Ovary (tissue), 10 donors: ENCODE data around the gene LPCAT1. TPM values are rescaled to one million over a fixed set of nuclear protein-coding genes. Genes with fewer than 3 reads are reported as not detected.
"Not testable (repeated sequence)": the region's sequence is repeated elsewhere in the genome, so short reads cannot be mapped to it uniquely, and the experiment has no call there.

Source experiments
- DNase-seq, 5 donors: peaks; one replicate each; pipeline ENCODE4 v3.0.0-alpha.2; 2019 to 2020
- H3K27ac ChIP-seq, 2 donors: fragments of 200-600 bp; one replicate each; pipeline versions ENCODE4 v1.5.1 to v1.8.0; 2019 to 2022
- H3K27me3 ChIP-seq: fragments of 200-600 bp; one replicate; pipeline ENCODE4 v1.8.0; 2022
- H3K36me3 ChIP-seq: fragments of 200-600 bp; sonication (generic); one replicate; pipeline ENCODE4 v1.5.1; 2019
- H3K4me1 ChIP-seq: one replicate; pipeline ENCODE4 v1.8.1; 2013; ENCODE audit warnings: mild to moderate bottlenecking, moderate library complexity; ENCODE audit not compliant: insufficient read depth
- H3K4me3 ChIP-seq: fragments of 200-600 bp; sonication (generic); one replicate; pipeline ENCODE4 v1.5.1; 2017
- H3K9me3 ChIP-seq, 2 donors: fragments of 200-600 bp in 1 of 2; sonication (generic) in 1 of 2; one replicate each; pipeline versions ENCODE4 v1.5.1 to v1.8.1; 2013 to 2019; ENCODE audit warnings: mild to moderate bottlenecking in 1 of 2, moderate library complexity in 1 of 2
- EP300 ChIP-seq: sonication (generic); formaldehyde crosslinking; IDR thresholded peaks from one replicate; pipeline ENCODE4 v1.6.1; 2017; ENCODE audit warnings: antibody characterized with exemption
- POLR2A ChIP-seq: fragments of 450-650 bp; IDR thresholded peaks from one replicate; pipeline ENCODE4 v1.6.1; 2017; ENCODE audit warnings: antibody characterized with exemption, mild to moderate bottlenecking, moderate library complexity
- WGBS, 3 donors: extraction: QIAGEN DNeasy Blood & Tissue Kit in 1 of 3; methylation state at CpG; one replicate each; pipeline versions ENCODE4 v1.1.5 to v1.1.7; 2013 to 2017; 5-methylcytosine and 5-hydroxymethylcytosine counted together
- intact Hi-C, 4 donors: fragments of 100-400 bp; cut with DNase I; formaldehyde crosslinking; loops; one replicate each; pipeline versions ENCODE4 v1.11.0 to v1.15.1; 2022 to 2023
- long read RNA-seq, 3 donors: library from polyadenylated mRNA in 2 of 3; unstranded in 2 of 3; transcript quantifications; one replicate each; pipeline ENCODE4 v2.0.0 and lab custom pipeline, GENCODE V29; 2021 to 2026
- polyA plus RNA-seq, 2 donors: library from polyadenylated mRNA; stranded (reverse); fragments of 200-250 nt in 1 of 2; fragments of 350-450 nt in 1 of 2; fragmentation: Illumina TruSeq in 1 of 2; extraction: RNeasy Lipid Tissue Mini Kit (QIAGEN cat#74804) in 1 of 2; gene quantifications; one replicate each; pipeline ENCODE4 v1.2.3, GENCODE V29; 2013 to 2014
- total RNA-seq, 7 donors: library from RNA; depleted of rRNA in 2 of 7; stranded (reverse); fragments of >200 nt in 2 of 7; fragmentation: NEBNext Ultra II Directional in 3 of 7; extraction: Animal tissue kit (Norgen Biotek cat#: 25700) in 3 of 7; gene quantifications; one replicate each; pipeline versions ENCODE4 v1.1.0 to v1.2.4, GENCODE V29; 2016 to 2023
- TF ChIP-seq, protein P1 (sequence below), 3 donors: fragments of 450-650 bp in 2 of 3; fragments of 200-600 bp in 1 of 3; IDR thresholded peaks; one replicate each; pipeline versions ENCODE4 v1.5.1 to v1.8.0; 2016 to 2022; ENCODE audit warnings: antibody characterized with exemption in 3 of 3, mild to moderate bottlenecking in 1 of 3
- donor health status: DM: no; HTN: no; CAD: no; lungs with moderate emphysema.
- donor health status: DM: no; HTN: no; CAD: no.
- donor health status: Bipolar disorder and iron deficiency.
- donor health status: DM: yes; HTN: yes; CAD: no.
- donor health status: DM: no; HTN: no; CAD: no.
- donor health status: DM: yes; HTN: yes; CAD: no.

The LPCAT1 gene, protein sequence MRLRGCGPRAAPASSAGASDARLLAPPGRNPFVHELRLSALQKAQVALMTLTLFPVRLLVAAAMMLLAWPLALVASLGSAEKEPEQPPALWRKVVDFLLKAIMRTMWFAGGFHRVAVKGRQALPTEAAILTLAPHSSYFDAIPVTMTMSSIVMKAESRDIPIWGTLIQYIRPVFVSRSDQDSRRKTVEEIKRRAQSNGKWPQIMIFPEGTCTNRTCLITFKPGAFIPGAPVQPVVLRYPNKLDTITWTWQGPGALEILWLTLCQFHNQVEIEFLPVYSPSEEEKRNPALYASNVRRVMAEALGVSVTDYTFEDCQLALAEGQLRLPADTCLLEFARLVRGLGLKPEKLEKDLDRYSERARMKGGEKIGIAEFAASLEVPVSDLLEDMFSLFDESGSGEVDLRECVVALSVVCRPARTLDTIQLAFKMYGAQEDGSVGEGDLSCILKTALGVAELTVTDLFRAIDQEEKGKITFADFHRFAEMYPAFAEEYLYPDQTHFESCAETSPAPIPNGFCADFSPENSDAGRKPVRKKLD
- total RNA-seq (10 to 100 TPM; 13.0 to 28.2 (median 25.3) TPM), polyA plus RNA-seq (10 to 100 TPM; 18.7 to 57.1 TPM)
- long read RNA-seq, donor 1, transcript LPCAT1-201 (14 exons, 3,966 nt), result major isoform, 6 of 25 reads
- long read RNA-seq, donor 1, partial matches to known transcripts, result 6 of 25 reads
- long read RNA-seq, donor 1, other reads (novel, unspliced or antisense), result 13 of 25 reads
- long read RNA-seq, donor 2, transcript LPCAT1-201 (14 exons, 3,966 nt), result major isoform, 10 of 12 reads
- long read RNA-seq, donor 2, partial matches to known transcripts, result 0 of 12 reads
- long read RNA-seq, donor 2, other reads (novel, unspliced or antisense), result 0 of 12 reads
- long read RNA-seq, donor 3, transcript LPCAT1-201 (14 exons, 3,966 nt), result major isoform, 54 of 84 reads
- long read RNA-seq, donor 3, partial matches to known transcripts, result 22 of 84 reads
- long read RNA-seq, donor 3, other reads (novel, unspliced or antisense), result 7 of 84 reads

DNA sequence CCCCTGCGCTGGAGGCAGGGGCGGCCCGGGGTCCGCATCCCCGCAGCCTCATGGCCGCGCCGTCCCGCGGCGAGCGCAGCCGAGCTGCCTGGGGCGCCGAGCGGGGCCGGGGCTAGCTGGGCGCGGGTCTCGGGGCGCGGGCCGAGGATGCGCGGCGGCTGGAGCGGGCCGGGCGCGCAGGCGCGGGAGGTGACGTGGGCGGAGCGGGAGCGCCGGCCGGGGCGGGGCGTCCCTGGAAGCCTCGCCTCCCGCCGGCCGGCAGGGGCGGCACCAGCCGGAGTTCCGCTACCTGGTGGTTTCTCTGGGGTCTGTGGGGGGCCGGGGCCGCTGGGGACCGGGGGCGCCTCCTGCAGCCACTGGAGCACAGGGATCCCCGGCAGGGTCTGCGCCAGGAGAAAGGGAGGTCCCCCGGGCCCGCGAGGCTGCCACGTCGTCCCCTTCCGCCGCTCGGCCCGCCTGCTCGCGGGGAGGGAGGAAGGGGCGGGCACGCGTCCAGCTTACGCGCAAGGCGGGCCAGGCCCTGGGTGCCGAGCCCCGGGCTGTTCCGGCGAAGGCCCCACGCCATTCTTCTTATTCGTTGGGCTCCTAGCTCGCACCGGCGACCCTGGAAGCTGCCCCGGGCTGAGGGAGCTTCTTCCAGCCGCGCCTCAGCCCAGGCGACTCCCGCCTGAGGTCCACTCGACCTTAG is at the start of gene LPCAT1:
Gene LPCAT1, minus strand, starts transcription at position 168 of the 688 bp plus-strand sequence. Its CDS starts 116 bp downstream, at position 52.
- H3K36me3 ChIP-seq, result no peaks in the 10 kb centered on the region
- TF ChIP-seq POLR2A (no peak), EP300 (no peak)
- TF ChIP-seq, protein P1, sequence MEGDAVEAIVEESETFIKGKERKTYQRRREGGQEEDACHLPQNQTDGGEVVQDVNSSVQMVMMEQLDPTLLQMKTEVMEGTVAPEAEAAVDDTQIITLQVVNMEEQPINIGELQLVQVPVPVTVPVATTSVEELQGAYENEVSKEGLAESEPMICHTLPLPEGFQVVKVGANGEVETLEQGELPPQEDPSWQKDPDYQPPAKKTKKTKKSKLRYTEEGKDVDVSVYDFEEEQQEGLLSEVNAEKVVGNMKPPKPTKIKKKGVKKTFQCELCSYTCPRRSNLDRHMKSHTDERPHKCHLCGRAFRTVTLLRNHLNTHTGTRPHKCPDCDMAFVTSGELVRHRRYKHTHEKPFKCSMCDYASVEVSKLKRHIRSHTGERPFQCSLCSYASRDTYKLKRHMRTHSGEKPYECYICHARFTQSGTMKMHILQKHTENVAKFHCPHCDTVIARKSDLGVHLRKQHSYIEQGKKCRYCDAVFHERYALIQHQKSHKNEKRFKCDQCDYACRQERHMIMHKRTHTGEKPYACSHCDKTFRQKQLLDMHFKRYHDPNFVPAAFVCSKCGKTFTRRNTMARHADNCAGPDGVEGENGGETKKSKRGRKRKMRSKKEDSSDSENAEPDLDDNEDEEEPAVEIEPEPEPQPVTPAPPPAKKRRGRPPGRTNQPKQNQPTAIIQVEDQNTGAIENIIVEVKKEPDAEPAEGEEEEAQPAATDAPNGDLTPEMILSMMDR (IDR thresholded peaks at IDR 0.05), result peak in 1 of 3 donors; percentile 9
- H3K9me3 ChIP-seq, result no peaks in the 10 kb centered on the region
- peak within 1 kb of the TSS; percentile 68 for H3K4me3 ChIP-seq
- H3K27ac ChIP-seq, result peak within 1 kb of the TSS; percentile 45 to 64
- 1 to 3% (median 2%) methylated on average over 41 to 85 of the region's 85 CpGs for WGBS, 3 donors
- H3K4me1 ChIP-seq, result peaks cover 8% of the 10 kb centered on the region
- peak; percentile 67 to 86 (median 80) for DNase-seq
- intact Hi-C loops, result no loop called here
- H3K27me3 ChIP-seq, result no peaks in the 10 kb centered on the region

DNA sequence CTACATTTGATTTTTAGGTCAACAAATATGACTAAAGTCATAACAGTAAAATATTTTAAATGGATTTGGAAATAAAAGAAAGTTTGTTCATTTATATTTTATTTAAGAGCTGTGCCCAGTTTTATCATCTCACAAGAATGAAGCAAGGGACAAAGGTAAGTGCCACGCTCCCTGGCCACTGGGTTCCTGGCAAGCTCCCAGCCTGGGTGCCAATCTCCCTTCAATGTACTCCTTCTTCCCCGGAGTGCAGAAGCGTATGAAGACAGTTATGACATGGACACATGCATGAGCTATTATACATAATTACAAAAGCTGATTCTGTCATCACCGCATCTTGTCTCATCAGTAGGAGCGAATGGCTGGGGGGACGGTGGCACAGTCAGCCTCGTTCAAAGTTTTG is 48.1 kb upstream of the LPCAT1 start:
- 92 to 95% (median 95%) methylated on average over 7 of the region's 7 CpGs for WGBS, 3 donors
- H3K27ac ChIP-seq, H3K9me3 ChIP-seq, H3K4me3 ChIP-seq, intact Hi-C loops, H3K4me1 ChIP-seq, H3K36me3 ChIP-seq, H3K27me3 ChIP-seq: not testable (repeated sequence)
- DNase-seq, result peak in 1 of 5 donors; percentile 1

DNA sequence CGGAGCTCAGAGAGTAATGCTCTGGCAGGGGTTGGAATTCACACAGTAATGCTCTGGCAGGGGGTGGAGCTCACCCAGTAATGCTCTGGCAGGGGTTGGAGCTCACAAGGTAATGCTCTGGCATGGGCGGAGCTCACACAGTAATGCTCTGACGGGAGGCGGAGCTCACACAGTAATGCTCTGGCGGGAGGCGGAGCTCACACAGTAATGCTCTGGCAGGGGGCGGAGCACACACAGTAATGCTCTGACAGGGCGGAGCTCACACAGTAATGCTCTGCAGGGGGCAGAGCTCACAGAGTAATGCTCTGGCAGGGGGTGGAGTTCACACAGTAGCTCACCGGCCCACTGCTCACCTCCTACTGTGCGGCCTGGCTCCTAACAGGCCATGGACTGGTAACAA is 47.2 kb upstream of the LPCAT1 start:
- no peak overlapping the region for H3K27ac ChIP-seq
- peaks cover 6% of the 10 kb centered on the region for H3K4me1 ChIP-seq
- H3K36me3 ChIP-seq, result no peaks in the 10 kb centered on the region
- intact Hi-C loops, result no loop called here
- no peaks in the 10 kb centered on the region for H3K27me3 ChIP-seq
- TF ChIP-seq EP300 (no peak), POLR2A (no peak)
- TF ChIP-seq, protein P1 (IDR thresholded peaks at IDR 0.05), result no peak
- peak in 1 of 5 donors; percentile 5 for DNase-seq
- no peaks in the 10 kb centered on the region for H3K9me3 ChIP-seq
- no peak overlapping the region for H3K4me3 ChIP-seq
- 93 to 100% (median 97%) methylated on average over 10 of the region's 10 CpGs for WGBS, 3 donors

DNA sequence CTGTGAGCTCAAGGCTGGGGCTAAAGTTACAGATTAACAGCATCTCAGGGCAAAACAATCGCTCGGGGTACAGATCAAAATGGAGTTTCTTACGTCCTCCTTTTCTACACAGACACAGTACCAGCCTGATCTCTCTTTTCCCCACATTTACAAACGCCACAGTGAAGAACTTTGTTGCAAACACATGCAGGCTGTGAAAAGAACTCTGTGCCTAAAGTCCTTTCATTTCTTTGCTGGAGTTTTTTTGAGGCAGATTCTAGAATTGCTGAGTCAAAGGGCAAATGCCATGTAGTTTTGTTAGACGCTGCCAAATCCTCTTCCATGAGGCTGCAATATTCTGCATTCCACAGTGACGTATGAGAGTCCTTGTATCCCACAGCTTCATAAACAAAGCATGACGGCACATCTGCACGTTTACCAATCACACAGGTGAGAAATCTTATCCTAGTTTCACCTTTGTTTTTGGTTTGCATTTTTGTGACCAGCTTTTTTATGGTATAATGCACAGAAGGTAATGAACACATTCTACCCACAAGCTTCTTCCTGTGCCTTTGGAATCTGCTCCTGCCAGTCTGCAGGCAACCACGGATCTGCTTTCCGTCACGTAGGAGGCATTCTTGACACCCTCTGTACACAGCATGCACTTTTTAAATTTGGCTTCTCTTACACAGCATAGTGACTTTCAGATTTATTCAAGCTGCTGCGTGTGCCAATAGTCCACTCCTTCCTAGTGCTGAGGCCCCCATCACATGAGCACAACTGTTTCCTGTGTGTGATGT is 44.6 kb upstream of the LPCAT1 start:
- WGBS, 3 donors, result 12 to 15% (median 13%) methylated on average over 12 of the region's 12 CpGs
- peak in 2 of 5 donors; percentile 11 to 27 for DNase-seq
- H3K36me3 ChIP-seq, result no peaks in the 10 kb centered on the region
- no peaks in the 10 kb centered on the region for H3K9me3 ChIP-seq
- no peaks in the 10 kb centered on the region for H3K27me3 ChIP-seq
- H3K27ac ChIP-seq, result peak overlapping the region in 1 of 2 donors; percentile 3
- intact Hi-C loops, result no loop called here
- TF ChIP-seq POLR2A (no peak), EP300 (no peak)
- TF ChIP-seq, protein P1 (IDR thresholded peaks at IDR 0.05), result no peak
- H3K4me3 ChIP-seq, result no peak overlapping the region
- peaks cover 7% of the 10 kb centered on the region for H3K4me1 ChIP-seq

DNA sequence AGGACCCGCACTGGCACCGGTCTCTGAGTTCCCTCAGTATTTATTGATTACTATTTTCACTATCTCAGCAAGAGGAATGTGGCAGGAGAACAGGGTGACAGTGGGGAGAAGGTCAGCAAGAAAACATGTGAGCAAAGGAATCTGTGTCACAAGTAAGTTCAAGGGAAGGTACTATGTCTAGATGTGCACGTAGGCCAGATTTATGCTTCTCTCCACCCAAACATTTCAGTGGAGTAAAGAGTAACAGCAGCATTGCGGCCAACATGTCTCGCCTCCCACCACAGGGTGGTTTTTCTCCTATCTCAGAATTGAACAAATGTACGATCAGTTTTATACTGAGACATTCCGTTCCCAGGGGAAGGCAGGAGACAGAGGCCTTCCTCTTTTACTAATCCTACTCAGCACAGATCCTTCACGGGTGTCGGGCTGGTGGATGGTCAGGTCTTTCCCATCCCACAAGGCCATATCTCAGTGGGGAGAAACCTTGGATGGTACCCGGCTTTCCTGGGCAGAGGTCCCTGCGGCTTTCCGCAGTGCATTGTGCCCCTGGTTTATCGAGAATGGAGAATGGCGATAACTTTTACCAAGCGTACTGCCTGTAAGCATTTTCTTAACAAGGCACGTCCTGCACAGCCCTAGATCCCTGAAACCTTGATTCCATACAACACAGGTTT is 43.9 kb upstream of the LPCAT1 start:
- H3K4me1 ChIP-seq, intact Hi-C loops, H3K27me3 ChIP-seq, H3K9me3 ChIP-seq, DNase-seq, H3K36me3 ChIP-seq, H3K4me3 ChIP-seq: not testable (repeated sequence)
- 45 to 70% (median 60%) methylated on average over 16 of the region's 16 CpGs for WGBS, 3 donors
- peak overlapping the region in 1 of 2 donors; percentile 3 for H3K27ac ChIP-seq
